ENCODE data around the gene SNN.

Gene SNN

GRCh38 chr16:11624636-11625607, 43.3 kb upstream of the SNN start:
- TF ChIP-seq, protein P1, sequence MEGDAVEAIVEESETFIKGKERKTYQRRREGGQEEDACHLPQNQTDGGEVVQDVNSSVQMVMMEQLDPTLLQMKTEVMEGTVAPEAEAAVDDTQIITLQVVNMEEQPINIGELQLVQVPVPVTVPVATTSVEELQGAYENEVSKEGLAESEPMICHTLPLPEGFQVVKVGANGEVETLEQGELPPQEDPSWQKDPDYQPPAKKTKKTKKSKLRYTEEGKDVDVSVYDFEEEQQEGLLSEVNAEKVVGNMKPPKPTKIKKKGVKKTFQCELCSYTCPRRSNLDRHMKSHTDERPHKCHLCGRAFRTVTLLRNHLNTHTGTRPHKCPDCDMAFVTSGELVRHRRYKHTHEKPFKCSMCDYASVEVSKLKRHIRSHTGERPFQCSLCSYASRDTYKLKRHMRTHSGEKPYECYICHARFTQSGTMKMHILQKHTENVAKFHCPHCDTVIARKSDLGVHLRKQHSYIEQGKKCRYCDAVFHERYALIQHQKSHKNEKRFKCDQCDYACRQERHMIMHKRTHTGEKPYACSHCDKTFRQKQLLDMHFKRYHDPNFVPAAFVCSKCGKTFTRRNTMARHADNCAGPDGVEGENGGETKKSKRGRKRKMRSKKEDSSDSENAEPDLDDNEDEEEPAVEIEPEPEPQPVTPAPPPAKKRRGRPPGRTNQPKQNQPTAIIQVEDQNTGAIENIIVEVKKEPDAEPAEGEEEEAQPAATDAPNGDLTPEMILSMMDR (IDR thresholded peaks at IDR 0.05; ENCODE audit: low read depth, low read length) = no peak
- no peak for DNase-seq (ENCODE audit: extremely low read depth, low read depth)

DNA sequence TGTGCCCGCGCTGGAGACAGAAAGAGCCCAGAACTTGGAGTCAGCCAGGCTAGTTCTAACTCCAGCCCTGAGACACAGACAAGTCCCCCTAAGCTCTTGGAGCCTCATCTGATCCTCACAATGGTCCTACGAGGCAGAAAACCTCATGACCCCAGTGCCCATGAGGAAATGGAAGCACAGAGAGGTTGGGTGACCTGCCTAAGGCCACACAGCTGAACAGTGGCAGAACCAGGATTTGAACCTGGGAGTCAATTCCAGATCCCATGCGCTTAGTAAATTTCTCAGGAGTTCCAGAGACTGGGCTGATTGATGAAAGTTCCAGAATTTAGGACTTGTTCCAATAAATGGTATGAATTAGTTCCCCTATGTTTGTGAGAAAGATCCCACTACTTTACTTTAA, 42.5 kb upstream of the SNN start:
- TF ChIP-seq, protein P1 (IDR thresholded peaks at IDR 0.05; ENCODE audit: low read depth, low read length) = no peak
- DNase-seq (ENCODE audit: extremely low read depth, low read depth) = no peak

DNA sequence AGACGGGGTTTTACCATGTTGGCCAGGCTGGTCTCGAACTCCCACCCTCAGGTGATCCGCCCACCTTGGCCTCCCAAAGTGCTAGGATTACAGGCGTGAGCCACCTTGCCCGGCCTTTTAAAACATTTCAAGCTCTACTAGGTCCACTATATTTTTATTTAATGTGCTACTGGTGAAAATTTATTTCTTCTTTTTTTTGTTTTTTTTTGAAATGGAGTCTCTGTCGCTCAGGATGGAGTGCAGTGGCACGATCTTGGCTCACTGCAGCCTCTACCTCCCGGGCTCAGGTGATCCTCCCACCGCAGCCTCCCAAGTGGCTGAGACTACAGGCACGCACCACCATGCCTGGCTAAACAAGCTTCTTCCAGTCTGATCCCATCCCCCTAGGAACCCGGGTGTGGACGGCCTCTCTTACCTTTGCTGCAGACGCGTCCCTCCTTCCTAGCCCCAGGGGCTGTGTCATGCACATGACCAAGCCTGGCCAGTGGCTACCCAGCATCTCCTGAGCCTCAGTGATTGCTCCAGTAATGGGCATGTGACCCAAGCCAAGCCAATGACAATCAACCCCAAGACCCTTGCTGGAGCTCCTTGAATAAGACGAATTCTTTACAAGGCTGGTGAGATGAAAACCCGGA, 41.5 kb upstream of the SNN start:
- TF ChIP-seq, protein P1 (IDR thresholded peaks at IDR 0.05; ENCODE audit: low read depth, low read length) = no peak
- no peak for DNase-seq (ENCODE audit: extremely low read depth, low read depth)

GRCh38 chr16:11627292-11627663, 41.0 kb upstream of the SNN start:
- no peak for DNase-seq (ENCODE audit: extremely low read depth, low read depth)
- TF ChIP-seq, protein P1 (IDR thresholded peaks at IDR 0.05; ENCODE audit: low read depth, low read length) = no peak

GRCh38 chr16:11627822-11628457, 40.3 kb upstream of the SNN start:
- TF ChIP-seq, protein P1 (IDR thresholded peaks at IDR 0.05; ENCODE audit: low read depth, low read length) = no peak
- peak; percentile 78 for DNase-seq (ENCODE audit: extremely low read depth, low read depth)

DNA sequence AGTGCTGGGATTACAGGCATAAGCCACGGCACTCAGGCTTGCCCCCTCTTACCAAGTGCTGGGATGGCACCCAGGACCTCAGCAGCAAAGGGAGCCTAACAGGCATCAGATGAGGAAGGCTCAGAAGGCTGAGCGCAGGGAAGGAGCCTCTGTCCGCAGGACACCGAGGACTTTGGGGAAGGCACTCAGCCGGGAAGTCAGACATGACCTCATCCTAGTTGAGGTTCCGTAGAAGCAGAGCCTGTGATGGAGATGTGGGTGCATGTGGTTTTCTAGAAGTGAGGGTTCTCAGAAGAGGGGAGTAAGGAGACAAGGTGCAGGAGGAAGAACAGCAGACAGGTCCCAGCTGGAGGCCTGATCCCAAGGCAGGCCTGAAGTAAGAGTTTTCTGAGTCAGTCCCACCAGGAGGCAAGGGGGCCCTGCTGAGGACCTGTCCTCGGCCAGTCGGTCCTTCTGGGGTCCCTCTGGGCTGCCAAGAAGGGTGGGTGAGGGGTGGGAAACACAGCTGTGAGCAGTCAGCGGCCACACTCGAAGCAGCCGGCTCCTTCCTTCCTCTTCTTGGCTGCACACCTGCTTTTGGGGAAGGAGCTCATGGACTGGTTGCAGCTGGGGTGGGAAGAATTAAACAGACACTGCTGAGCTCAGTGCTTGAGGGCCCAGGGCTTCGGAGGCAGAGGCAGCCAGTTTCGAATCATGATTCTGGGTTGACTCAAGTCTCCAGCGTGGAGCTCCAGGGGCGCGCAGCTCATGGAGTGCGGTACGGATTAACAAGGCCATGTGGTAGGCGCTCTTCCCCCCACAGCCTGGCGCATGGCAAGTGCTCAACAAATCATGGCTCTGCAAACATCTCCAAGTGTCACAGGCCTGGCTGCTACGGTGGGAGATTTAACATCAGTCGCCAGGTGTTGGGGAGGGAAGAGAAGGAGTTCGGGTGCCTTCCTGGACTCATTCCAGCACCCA, 38.9 kb upstream of the SNN start:
- TF ChIP-seq, protein P1 (IDR thresholded peaks at IDR 0.05; ENCODE audit: low read depth, low read length) = no peak
- DNase-seq (ENCODE audit: extremely low read depth, low read depth) = no peak
